Measurements from ENCODE around the gene CYP1A1.

The CYP1A1 gene

DNA sequence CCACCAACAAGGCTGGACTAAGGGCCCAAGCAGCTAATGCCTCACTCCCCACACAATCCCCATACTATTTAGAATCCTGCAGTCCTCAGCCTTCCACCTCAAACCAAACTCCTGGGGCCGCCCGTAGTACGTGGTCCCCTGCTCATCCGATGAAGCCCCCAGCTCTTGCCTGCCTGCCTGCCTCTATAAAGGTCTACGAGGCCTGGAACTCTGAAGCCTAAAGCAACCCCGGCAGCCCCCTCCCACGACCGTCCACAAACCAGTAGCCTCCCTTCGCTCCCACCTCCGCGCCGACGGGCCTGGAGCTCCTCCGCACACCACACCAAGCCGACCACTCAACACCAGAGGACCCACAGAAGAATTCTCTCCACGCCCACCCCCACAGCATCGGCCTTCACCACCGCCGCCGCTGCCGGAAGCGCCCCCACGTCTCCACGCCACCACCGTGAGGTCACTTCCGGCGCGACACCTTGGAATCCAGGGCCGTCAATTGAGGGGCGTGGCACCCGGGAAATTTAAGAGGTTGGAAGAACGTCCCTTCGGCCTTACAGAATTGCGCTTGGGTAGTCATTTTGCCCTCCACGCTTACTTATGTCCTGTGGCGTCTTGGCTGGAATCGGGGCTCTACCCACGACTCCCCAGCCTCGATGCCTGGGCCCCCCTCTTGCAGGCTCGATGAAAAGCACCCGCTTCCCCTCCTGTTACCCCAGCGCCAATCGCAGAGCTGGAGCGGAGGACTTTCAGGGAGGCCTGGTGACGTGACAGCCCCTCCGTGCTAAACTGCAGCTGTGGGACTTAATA lies 29.5 kb downstream of the CYP1A1 start, which contains the start of gene EDC3:
Gene EDC3, minus strand, starts transcription at position 428 of the 801 bp plus-strand sequence. CDS start 20,900 bp downstream, outside the sequence.
- DNase-seq (ENCODE audit: low spot score): peak; percentile 85

DNA sequence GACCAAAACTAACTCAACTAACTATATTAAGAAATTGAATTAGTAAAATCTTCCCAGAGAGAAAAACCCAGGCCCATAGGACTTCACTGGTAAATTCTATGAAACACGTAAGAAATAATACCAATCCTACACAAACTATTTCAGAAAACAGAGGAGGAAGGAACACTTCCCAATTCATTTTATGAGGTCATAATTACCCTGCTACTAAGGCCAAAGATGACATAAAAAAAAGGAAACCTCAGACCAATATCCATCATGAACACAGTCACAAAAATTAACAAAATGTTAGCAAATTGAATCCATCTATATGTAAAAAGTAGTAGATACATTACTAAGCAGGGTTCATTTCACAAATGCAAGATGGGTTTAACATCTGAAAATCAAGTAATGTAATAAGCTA lies 33.0 kb downstream of the CYP1A1 start:
- DNase-seq (ENCODE audit: low spot score): no peak

DNA sequence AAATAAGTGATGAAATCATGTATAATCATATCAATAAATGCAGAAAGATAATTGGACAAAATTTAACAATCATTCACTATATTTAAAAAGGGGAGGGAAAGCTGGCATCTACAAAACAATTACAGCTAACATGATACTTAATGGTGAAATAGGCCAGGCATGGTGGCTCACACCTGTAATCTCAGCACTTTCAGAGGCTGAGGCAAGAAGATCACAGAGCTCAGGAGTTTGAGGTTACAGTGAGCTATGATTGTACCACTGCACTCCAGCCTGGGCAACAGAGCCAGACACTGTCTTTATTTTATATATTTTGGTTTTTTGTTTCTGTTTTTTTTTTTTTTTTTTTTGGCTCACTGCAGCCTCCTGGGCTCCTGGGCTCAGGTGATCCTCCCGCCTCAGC lies 41.6 kb downstream of the CYP1A1 start:
- DNase-seq (ENCODE audit: low spot score): no peak

- peak; percentile 44 for DNase-seq (ENCODE audit: low spot score)
These were observed 42.4 kb downstream of the CYP1A1 start for GRCh38 chr15:74682954-74683353.

GRCh38 chr15:74680456-74680855 lies 44.9 kb downstream of the CYP1A1 start:
- DNase-seq (ENCODE audit: low spot score): no peak

DNA sequence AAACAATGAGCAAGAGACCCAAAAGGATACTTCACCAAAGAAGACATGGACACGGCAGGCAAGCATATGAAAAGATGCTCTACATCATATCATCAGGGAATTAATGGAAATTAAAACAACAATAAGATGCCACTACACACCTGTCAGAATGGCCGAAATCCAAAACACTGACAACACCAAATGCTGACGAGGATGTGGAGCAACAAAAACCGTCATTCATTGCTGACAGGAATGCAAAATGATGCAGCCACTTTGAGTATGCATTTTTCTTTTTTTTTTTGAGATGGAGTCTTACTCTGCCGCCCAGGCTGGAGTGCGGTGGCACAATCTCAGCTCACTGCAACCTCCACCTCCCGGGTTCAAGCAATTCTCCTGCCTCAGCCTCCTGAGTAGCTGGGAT lies 48.5 kb downstream of the CYP1A1 start:
- no peak for DNase-seq (ENCODE audit: low spot score)

DNA sequence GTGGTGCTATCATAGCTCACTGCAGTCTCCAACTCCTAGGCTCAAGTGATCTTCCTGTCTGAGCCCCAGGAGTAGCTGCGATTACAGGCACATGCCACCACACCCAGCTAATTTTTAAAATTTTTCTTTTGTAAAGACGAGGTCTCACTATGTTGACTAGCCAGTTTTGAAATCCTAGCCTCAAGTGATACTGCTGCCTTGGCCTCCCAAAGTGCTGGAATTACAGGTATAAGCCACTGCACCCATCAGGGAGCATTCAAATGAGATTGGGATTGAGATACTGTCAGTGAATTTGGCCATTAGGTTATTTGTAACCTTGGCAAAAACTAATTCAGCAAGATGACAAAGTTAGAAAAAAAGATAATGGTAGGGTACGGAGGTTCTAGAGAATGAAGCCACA lies 51.2 kb downstream of the CYP1A1 start:
- no peak for DNase-seq (ENCODE audit: low spot score)

- DNase-seq (ENCODE audit: low spot score): no peak
These were observed 55.7 kb downstream of the CYP1A1 start for GRCh38 chr15:74669627-74670026.

All from activated CD4-positive, alpha-beta T cell treated with anti-CD3 and anti-CD28 coated beads, Interleukin-2, Interleukin-4, amounts not matched to agents 100 ng/mL and 50 ng/mL, durations not matched to agents 16 hours and 8 hours (primary cell).